ENCODE results near the gene ZNF787.
"Not testable (repeated sequence)": the region's sequence is repeated elsewhere in the genome, so short reads cannot be mapped to it uniquely, and the experiment has no call there.

Gene ZNF787

GRCh38 chr19:56105831-56106396 is 15.2 kb downstream of the ZNF787 start:
- not testable (repeated sequence) for DNase-seq (ENCODE audit: low spot score)

- peak; percentile 84 for DNase-seq (ENCODE audit: low spot score)
These were observed 15.9 kb downstream of the ZNF787 start for GRCh38 chr19:56105090-56105701.

- no peak for DNase-seq (ENCODE audit: low spot score)
These were observed 16.7 kb downstream of the ZNF787 start for GRCh38 chr19:56104423-56104822.

- DNase-seq (ENCODE audit: low spot score): no peak
These were observed 18.0 kb downstream of the ZNF787 start for GRCh38 chr19:56103027-56103614.

- no peak for DNase-seq (ENCODE audit: low spot score)
These were observed 19.2 kb downstream of the ZNF787 start for GRCh38 chr19:56101746-56102535.

GRCh38 chr19:56101095-56101494 is 20.0 kb downstream of the ZNF787 start:
- no peak for DNase-seq (ENCODE audit: low spot score)

GRCh38 chr19:56099638-56100539 is 21.2 kb downstream of the ZNF787 start:
- DNase-seq (ENCODE audit: low spot score): no peak

- no peak for DNase-seq (ENCODE audit: low spot score)
These were observed 22.1 kb downstream of the ZNF787 start for GRCh38 chr19:56098731-56099568.

- DNase-seq (ENCODE audit: low spot score): not testable (repeated sequence)
These were observed 22.9 kb downstream of the ZNF787 start for GRCh38 chr19:56098237-56098636.

- no peak for DNase-seq (ENCODE audit: low spot score)
These were observed 23.3 kb downstream of the ZNF787 start for GRCh38 chr19:56097776-56098175.

GRCh38 chr19:56097306-56097705 is 23.8 kb downstream of the ZNF787 start:
- no peak for DNase-seq (ENCODE audit: low spot score)

GRCh38 chr19:56096665-56097064 is 24.4 kb downstream of the ZNF787 start:
- DNase-seq (ENCODE audit: low spot score): no peak

GRCh38 chr19:56094449-56094848 is 26.6 kb downstream of the ZNF787 start:
- DNase-seq (ENCODE audit: low spot score): no peak

GRCh38 chr19:56092685-56093631 is 28.1 kb downstream of the ZNF787 start:
- DNase-seq (ENCODE audit: low spot score): no peak

- no peak for DNase-seq (ENCODE audit: low spot score)
These were observed 29.1 kb downstream of the ZNF787 start for GRCh38 chr19:56091751-56092546.

- DNase-seq (ENCODE audit: low spot score): peak; percentile 73
These were observed 30.0 kb downstream of the ZNF787 start for GRCh38 chr19:56091066-56091490.

GRCh38 chr19:56089344-56089743 is 31.8 kb downstream of the ZNF787 start:
- DNase-seq (ENCODE audit: low spot score): no peak

GRCh38 chr19:56088497-56089215 is 32.4 kb downstream of the ZNF787 start:
- no peak for DNase-seq (ENCODE audit: low spot score)

Measured in AG08396 (cell line).